ENCODE data around the gene NUMBL.

The NUMBL gene

GRCh38 chr19:40642051-40642706, 48.3 kb downstream of the NUMBL start:
- TF ChIP-seq, protein P1, sequence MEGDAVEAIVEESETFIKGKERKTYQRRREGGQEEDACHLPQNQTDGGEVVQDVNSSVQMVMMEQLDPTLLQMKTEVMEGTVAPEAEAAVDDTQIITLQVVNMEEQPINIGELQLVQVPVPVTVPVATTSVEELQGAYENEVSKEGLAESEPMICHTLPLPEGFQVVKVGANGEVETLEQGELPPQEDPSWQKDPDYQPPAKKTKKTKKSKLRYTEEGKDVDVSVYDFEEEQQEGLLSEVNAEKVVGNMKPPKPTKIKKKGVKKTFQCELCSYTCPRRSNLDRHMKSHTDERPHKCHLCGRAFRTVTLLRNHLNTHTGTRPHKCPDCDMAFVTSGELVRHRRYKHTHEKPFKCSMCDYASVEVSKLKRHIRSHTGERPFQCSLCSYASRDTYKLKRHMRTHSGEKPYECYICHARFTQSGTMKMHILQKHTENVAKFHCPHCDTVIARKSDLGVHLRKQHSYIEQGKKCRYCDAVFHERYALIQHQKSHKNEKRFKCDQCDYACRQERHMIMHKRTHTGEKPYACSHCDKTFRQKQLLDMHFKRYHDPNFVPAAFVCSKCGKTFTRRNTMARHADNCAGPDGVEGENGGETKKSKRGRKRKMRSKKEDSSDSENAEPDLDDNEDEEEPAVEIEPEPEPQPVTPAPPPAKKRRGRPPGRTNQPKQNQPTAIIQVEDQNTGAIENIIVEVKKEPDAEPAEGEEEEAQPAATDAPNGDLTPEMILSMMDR (IDR thresholded peaks at IDR 0.05; ENCODE audit: extremely low read depth, insufficient read depth, missing control alignments): no peak
- in situ Hi-C loops (cut with MboI; ENCODE audit: low pct_unique_long_range_greater_than_20kb, low sequenced_read_pairs, unreplicated experiment): no loop called here
- DNase-seq (ENCODE audit: low spot score): no peak

DNA sequence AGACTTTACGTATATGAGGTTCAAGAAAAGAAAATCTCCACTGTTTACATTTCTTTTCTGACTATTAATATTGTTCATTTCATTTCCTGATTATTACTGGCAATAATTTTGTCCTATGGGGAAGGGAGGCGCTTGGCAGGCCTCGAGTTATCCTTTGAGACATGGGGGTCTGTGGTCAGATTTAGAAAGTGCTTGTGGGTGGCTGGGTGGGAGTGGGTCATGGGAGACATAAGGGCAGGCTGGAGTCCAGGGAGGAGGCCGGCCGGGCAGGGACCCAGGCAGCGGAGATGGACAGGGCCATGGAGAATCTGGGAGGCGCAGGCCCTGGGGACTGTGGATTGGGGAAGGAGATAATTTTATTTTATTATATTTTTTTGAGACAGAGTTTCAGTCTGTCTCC, 49.2 kb downstream of the NUMBL start:
- TF ChIP-seq, protein P1 (IDR thresholded peaks at IDR 0.05; ENCODE audit: extremely low read depth, insufficient read depth, missing control alignments): no peak
- no peak for DNase-seq (ENCODE audit: low spot score)
- in situ Hi-C loops (cut with MboI; ENCODE audit: low pct_unique_long_range_greater_than_20kb, low sequenced_read_pairs, unreplicated experiment): no loop called here

DNA sequence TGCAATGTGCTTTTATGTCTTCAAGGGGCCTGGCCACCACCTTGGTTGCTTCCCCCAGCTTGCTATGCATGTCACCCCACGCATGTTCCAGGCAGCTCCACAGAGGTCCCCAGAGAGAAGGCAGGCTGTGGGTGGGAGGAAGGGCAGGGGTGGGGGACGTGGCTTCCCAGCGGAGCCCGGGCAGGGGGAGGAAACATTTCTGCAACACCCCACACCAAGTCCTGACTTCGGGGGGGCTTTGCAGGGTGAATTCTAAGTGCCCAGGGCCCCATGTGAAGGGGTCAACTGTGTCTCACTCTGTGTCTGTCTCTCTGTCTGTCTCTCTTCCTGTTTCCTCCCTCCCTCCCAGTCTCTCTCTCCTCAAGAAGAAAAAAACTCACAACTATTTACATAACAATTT, 49.7 kb downstream of the NUMBL start:
- DNase-seq (ENCODE audit: low spot score): no peak
- in situ Hi-C loops (cut with MboI; ENCODE audit: low pct_unique_long_range_greater_than_20kb, low sequenced_read_pairs, unreplicated experiment): no loop called here
- TF ChIP-seq, protein P1 (IDR thresholded peaks at IDR 0.05; ENCODE audit: extremely low read depth, insufficient read depth, missing control alignments): no peak

GRCh38 chr19:40639638-40639982, 50.8 kb downstream of the NUMBL start:
- TF ChIP-seq, protein P1 (IDR thresholded peaks at IDR 0.05; ENCODE audit: extremely low read depth, insufficient read depth, missing control alignments): no peak
- in situ Hi-C loops (cut with MboI; ENCODE audit: low pct_unique_long_range_greater_than_20kb, low sequenced_read_pairs, unreplicated experiment): no loop called here
- DNase-seq (ENCODE audit: low spot score): no peak

- in situ Hi-C loops (cut with MboI; ENCODE audit: low pct_unique_long_range_greater_than_20kb, low sequenced_read_pairs, unreplicated experiment): no loop called here
- TF ChIP-seq, protein P1 (IDR thresholded peaks at IDR 0.05; ENCODE audit: extremely low read depth, insufficient read depth, missing control alignments): no peak
- no peak for DNase-seq (ENCODE audit: low spot score)
Observed at GRCh38 chr19:40638327-40638726, 52.1 kb downstream of the NUMBL start.

- in situ Hi-C loops (cut with MboI; ENCODE audit: low pct_unique_long_range_greater_than_20kb, low sequenced_read_pairs, unreplicated experiment): no loop called here
- TF ChIP-seq, protein P1 (IDR thresholded peaks at IDR 0.05; ENCODE audit: extremely low read depth, insufficient read depth, missing control alignments): no peak
- DNase-seq (ENCODE audit: low spot score): no peak
Observed at GRCh38 chr19:40633207-40633606, 57.2 kb downstream of the NUMBL start.

Measured in GM13977 (cell line).